Stimulated activated CD8-positive, alpha-beta memory T cell treated with anti-CD3 and anti-CD28 coated beads, Interleukin-15, amount 100 ng/mL, for 1 hour (primary cell): ENCODE results near the gene BICC1.

Experiments
- DNase-seq: peaks from one replicate; pipeline ENCODE4 v3.0.0-alpha.2; 2020; ENCODE audit warnings: low read depth

BICC1 gene

GRCh38 chr10:58515291-58515941, 2.7 kb downstream of the BICC1 start:
- DNase-seq, result no peak

DNA sequence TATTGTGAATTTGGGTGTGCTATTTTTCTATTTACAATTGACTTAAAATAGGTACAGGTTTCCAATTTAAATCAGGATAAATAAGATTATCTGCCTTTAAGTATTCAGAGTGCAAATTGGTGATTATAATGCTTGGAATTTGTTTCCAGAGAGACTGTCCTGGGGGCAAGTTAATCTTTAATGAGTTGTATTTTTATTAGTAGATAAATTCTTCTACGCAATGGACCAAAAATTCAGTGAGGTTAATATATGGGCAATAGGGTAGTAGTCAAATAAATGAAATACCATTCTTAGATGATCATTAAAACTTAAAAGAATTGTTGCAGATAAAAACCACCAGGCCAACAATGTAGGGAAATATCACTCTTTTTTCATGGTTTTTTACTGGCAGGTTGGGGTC, 3.4 kb downstream of the BICC1 start:
- DNase-seq, result no peak

DNA sequence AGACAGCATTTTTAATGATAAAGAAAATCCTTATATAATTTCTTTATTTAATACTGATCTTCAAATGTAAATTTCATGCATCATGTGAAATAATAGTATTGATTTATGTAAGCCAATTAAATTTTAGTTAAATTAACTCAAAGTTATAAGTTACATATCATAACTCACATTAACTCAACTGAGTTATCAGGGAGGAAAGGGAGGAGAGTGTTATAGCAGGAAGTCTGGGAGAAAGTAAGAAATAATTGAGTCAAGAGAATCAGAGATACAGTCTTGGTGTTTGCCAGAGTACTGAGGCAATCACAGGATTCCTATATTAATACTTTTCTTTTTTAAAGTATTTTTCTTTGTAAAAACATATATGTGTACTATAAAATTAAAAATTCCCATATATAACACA, 4.0 kb downstream of the BICC1 start:
- DNase-seq, result no peak

DNA sequence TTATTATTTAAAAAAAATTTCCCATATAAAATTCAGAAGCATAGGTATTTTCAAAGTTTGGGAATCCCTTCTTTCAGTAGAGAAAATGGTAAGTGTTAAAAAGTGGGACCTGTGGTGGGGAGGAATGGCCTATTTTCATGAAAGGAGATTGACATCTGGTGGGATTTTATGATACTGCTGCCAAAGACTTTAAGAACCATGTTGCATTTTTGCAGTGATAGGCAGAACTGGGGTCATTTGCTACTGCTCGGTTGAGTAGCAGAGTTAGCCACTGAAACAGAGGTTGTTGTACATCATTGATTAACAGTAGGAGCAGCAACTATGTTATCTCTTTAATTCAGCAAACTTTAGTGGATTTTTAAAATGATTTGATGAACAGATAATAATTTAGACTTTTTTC, 4.4 kb downstream of the BICC1 start:
- no peak for DNase-seq

DNA sequence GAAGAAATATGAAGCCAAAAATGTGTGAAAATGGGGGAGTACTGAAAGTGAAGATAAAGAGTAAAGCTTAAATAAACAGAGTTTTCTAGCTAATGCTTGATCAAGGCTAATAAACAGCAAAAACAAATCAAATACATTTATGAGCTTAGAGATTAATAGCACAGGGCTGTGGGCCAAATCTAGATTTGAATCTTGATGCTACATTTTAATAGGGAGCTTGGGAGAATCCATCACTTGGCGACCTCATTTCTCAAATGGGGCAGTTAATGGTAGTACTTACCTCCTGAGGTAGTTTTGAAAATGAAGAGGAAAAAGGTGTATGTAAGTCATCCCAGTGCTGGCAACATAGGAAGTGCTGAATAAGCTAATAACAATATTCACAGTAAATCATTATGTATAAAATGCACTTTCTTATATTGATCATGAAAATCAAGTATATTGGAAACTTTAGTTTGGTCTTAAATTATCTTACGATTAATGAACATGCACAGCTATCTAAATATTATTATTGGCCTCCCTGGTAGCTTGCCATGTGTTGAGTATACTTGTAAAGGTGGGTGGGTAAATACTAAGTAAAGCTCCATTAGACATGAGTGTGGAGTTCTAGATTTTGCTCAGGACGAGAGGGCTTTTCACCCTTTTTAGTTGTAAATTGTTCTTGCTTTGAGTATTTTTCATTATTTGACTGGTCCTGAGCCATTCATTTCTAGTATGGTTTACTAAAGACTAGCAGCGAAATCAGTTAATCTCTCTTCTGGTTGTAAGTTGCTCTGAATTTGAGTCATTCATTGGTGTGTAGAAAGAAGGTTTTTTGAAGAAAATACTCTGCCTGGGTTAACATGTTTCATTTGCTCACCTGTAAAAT, 5.1 kb downstream of the BICC1 start:
- no peak for DNase-seq

DNA sequence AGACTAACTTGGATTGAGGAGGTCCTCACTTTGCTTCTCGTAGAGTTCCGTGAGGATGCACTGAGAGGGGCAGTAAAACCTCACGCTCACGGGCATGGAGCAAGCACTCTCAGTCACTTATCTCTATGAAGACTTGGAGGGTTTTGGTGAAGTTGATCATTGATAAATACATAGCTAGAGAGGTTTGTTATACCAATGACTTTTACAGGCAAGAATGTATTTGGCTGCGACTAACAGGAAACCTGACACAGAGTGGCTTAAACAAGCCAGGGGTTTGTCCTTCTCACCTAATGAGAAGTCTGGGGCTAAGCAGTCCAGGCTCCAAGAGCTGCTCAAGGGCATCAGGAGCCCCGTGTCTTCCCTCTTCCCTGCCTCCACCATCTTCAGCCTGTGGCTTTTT, 6.1 kb downstream of the BICC1 start:
- DNase-seq, result no peak

DNA sequence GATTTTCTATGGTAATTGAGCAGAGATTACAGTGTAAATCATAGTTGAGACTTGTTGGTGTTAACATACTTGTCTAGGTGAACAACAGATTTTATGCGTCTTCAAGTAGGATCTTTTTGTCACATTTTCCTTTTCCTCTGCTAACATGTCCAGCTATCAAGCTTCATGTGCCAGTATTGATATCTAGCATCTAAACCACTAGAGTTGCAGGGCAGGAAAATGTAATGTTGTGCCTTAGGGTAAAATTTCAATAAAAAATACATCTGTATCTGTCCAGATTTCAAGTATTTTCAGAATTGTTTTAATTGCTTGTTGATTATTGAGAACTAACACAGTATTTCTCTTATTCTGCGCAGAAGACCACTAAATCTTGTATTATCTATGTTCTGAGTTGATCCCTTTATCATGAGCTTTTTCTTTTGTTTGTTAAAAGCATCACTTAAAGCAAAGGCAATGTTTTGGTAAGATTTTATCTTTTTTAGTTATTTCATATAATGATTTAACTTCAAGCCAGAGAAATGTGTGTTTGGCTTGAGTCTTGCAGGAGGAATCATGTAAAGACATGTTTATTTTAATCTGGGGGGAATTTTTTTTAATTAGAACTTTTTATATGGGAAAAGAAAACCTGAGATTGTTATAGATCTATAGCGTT, 16.5 kb downstream of the BICC1 start:
- no peak for DNase-seq

- DNase-seq, result peak; percentile 12
Measured at GRCh38 chr10:58531084-58531695, 18.5 kb downstream of the BICC1 start.

GRCh38 chr10:58535311-58535710, 22.6 kb downstream of the BICC1 start:
- no peak for DNase-seq

DNA sequence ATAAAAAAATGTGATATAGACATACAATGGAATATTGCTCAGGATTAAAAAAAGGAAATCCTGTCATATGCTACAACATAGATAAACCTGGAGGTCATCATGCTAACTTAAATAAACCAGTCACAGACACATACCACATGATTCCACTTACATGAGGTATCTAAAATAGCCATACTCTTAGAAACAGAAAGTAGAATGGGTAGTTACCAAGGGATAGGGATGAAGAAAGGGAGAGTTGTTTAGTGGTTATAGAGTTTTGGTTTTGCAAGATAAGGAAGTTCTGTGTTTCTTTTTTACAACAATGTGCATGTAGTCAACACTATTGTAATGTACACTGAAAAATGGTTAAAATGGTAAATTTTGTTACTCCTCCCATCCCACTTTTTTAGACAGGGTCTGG, 30.5 kb downstream of the BICC1 start:
- no peak for DNase-seq

GRCh38 chr10:58544135-58544534, 31.5 kb downstream of the BICC1 start:
- no peak for DNase-seq

- no peak for DNase-seq
Measured at GRCh38 chr10:58545427-58545826, 32.8 kb downstream of the BICC1 start.

GRCh38 chr10:58546137-58546536, 33.5 kb downstream of the BICC1 start:
- DNase-seq, result no peak

DNA sequence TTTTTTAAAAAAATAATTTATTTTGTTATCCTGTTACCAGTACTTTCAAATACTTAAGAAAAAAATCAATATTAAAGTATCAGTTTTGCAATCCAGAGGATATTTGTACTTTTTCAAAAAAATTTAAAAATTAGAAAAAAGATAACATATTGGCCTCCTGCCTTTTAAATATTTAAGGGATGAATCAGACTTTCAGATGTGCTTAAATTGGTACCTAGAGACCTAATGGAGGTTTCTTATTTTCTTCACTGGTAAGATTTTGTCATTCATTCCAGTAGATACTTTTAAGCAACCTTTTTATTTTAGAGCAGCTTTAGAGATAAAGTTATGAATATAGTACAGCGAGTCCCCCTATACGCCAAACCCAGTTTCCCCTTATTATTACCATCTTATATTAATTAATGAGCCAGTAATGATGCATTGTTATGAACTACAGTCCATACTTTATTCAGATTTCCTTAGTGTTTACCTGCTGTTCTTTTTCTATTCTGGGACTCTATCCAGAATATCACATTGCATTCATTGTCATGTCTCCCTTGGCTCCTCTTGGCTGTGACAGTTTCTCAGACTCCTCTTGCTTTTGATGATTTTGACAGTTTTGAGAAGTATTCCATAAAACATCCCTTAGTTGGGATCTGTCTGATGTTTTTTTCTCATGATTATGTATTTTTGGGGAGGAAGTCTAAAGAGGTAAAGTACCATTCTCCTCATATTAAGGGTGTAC, 34.2 kb downstream of the BICC1 start:
- no peak for DNase-seq

- DNase-seq, result no peak
Measured at GRCh38 chr10:58547963-58548362, 35.3 kb downstream of the BICC1 start.

GRCh38 chr10:58554316-58554715, 41.6 kb downstream of the BICC1 start:
- no peak for DNase-seq

DNA sequence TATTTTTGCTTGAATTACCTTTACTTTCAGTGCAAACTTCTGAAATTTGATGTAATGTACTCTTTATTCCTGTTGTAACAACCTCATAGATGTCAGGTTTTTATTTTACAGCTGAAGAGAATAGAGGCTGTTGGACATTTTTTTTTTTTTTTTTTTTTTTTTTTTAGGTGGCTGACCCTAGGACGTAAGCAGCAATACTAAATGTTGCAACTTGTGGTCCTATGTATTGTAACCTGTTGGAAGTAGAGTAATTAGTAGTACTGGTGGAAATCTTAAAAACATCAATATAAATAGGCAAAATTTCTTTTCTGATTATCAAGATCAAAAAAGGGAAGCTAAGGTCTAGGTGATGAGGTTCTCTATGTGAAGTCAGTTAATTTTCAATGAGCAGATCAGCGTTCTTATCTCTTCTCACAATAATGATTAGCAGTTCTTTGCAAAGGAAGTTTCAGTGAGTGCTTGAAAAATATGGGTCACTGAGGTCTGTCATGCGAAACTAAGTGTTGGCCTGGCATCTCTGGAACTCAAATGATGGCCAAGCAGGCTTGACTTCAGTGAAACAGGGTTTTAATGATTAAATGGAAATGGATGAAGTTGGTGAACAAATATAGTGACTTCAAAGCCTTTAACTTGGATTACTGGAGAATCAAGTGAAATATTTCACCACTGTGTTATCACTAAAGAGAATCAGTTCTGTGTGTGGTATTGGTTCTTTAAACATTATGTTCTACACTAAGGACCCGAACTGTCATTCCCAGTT, 42.7 kb downstream of the BICC1 start:
- no peak for DNase-seq

DNA sequence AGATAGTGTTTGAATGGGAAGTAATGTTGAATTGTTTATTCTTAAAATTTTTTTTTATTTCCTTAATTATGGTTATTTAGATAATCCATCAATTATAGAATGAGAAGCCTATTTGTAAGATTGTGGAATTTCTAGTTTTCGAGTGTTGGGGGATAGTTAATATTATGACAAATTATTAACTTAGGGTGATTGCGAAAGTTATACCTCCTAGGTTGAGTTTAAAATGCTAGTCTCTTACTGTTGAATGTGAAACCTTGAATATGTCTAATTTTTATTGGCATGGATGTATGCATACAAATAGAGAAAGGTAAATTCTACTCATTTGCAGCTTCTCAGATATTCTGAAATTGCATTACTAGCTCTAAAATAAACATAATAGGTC, 43.2 kb downstream of the BICC1 start:
- no peak for DNase-seq

GRCh38 chr10:58556516-58557165, 44.0 kb downstream of the BICC1 start:
- no peak for DNase-seq

- DNase-seq, result no peak
Measured at GRCh38 chr10:58557714-58558113, 45.0 kb downstream of the BICC1 start.

GRCh38 chr10:58560068-58560467, 47.4 kb downstream of the BICC1 start:
- DNase-seq, result no peak
